ENCODE data around the gene TMSB15C.

Gene TMSB15C

GRCh38 chrX:104047171-104047570, 28.9 kb downstream of the TMSB15C start:
- DNase-seq (ENCODE audit: low read depth in 2 of 2) = no peak

- no peak for DNase-seq (ENCODE audit: low read depth in 2 of 2)
Observed at GRCh38 chrX:104045642-104046041, 30.4 kb downstream of the TMSB15C start.

GRCh38 chrX:104041003-104041402, 35.0 kb downstream of the TMSB15C start:
- no peak for DNase-seq (ENCODE audit: low read depth in 2 of 2)

GRCh38 chrX:104039689-104040505, 36.1 kb downstream of the TMSB15C start, which contains the start of gene H2BW2:
Gene H2BW2, plus strand, starts transcription at chrX:104039956. Its CDS starts 39 bp downstream, at chrX:104039995.
- DNase-seq (ENCODE audit: low read depth in 2 of 2) = no peak

Measured in stimulated activated CD8-positive, alpha-beta memory T cell treated with anti-CD3 and anti-CD28 coated beads, Interleukin-7, amount 100 ng/mL, for 4 hours (primary cell).